ENCODE measurements around the gene METTL8. TPM values are rescaled to one million over a fixed set of nuclear protein-coding genes. Genes with fewer than 3 reads are reported as not detected.

The METTL8 gene
- total and polyA plus RNA-seq, 7 donors, result 3.0 to 15.5 (median 10.8) TPM

DNA sequence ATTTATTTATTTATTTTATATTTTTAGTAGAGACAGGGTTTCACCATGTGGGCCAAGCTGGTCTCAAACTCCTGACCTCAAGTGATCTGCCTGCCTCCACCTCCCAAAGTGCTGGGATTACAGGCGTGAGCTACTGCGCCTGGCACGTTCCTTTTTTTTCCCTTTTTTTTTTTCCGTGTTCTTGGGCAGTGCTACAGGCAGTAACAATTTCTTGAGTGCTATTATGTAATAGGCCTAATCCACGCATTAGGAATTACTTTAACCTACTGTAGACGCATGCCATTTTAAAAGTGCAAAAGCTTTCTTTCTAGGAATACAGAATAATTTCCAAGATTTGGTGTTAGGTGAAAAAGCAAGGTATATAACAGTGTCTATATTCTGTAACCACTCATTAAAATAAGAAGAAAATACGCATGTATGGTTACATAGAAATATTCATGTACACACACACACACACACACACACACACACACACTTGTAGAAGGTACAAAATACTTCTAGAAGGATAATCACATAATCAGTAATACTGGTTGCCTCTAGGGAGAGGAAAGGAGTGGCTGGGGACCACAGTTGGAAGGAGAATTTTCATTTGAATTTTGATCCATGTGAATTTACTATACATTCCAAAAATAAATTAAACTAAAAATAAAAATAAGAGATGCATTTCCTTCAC lies 92.3 kb downstream of the METTL8 start:
- intact Hi-C loops (cut with DNase I), result loop anchor here in 1 of 2 donors (10.0 kb wide), 1 partner anchor 73 kb away; no protein-coding TSS in a partner anchor

DNA sequence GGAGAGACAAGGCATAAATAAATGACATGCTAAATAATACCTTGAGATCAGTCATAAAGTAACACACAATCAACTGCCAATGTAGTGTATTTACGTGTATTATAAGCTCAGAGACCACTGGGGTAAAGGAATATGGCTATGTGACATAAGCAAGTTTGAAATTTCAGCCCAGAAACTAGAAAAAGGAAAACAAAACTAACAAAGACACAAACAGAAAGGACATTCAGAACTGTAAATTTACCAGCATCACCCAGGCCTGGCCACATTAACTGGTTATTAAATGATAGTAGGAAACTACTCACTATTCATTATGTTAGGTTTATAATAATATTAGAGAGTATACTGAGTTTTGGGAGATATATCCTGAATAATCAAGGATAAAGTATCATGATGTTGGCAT lies 98.8 kb downstream of the METTL8 start:
- TF ChIP-seq CTCF (IDR thresholded peaks at IDR 0.05), result no peak
- Histone ChIP-seq H3K4me3 (no peak overlapping the region), H3K9me3 (no peaks in the 10 kb centered on the region), H3K27me3 (ENCODE audit: insufficient read depth in 3 of 3, low read length in 2 of 3) (no peaks in the 10 kb centered on the region), H3K36me3 (ENCODE audit: insufficient read depth in 1 of 2, low read depth in 1 of 2) (no peaks in the 10 kb centered on the region), H3K27ac (no peak overlapping the region), H3K4me1 (no peaks in the 10 kb centered on the region)
- ATAC-seq, result no peak
- intact Hi-C loops (cut with DNase I), result no loop called here
- 95 to 100% (median 97%) methylated on average over 1 of the region's 1 CpG for WGBS, 3 donors
- no peak for DNase-seq

More for the DNA sequence above, 92.3 kb downstream of the METTL8 start:
- no peak for TF ChIP-seq CTCF (IDR thresholded peaks at IDR 0.05)
- Histone ChIP-seq H3K4me3 (no peak overlapping the region), H3K27me3 (ENCODE audit: insufficient read depth in 3 of 3, low read length in 2 of 3) (no peaks in the 10 kb centered on the region), H3K27ac (no peak overlapping the region), H3K4me1 (no peaks in the 10 kb centered on the region), H3K36me3 (ENCODE audit: insufficient read depth in 1 of 2, low read depth in 1 of 2) (no peaks in the 10 kb centered on the region), H3K9me3 (no peaks in the 10 kb centered on the region)
- no peak for DNase-seq
- no peak for ATAC-seq
- WGBS, 3 donors, result 91 to 98% (median 96%) methylated on average over 7 of the region's 7 CpGs

DNA sequence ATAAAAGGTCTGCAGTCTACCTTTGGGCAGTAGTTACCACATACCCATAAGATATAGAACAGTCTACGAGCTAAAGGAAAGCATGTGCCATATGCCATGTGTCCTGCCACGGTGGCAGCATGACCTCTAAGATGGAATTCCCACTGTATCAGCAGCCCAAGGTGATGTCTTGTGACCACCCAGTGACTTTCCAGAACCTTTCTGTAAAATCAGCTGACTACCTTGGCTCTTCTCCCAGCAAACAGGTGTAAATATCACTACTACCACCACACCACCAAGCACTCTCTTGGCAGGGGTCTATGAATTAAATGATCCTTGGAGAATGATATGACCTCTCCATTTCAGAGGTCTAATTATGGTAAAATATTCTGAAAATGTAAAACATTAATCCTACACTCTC lies 99.6 kb downstream of the METTL8 start:
- no peaks in the 10 kb centered on the region for H3K36me3 ChIP-seq (ENCODE audit: insufficient read depth in 1 of 2, low read depth in 1 of 2)
- no peaks in the 10 kb centered on the region for H3K9me3 ChIP-seq
- H3K27me3 ChIP-seq (ENCODE audit: insufficient read depth in 3 of 3, low read length in 2 of 3), result no peaks in the 10 kb centered on the region
- intact Hi-C loops (cut with DNase I), result no loop called here
- ATAC-seq, result peak in 1 of 4 donors; percentile 23
- no peaks in the 10 kb centered on the region for H3K4me1 ChIP-seq
- H3K27ac ChIP-seq, result no peak overlapping the region
- no peak for TF ChIP-seq CTCF (IDR thresholded peaks at IDR 0.05)
- DNase-seq, result no peak
- no peak overlapping the region for H3K4me3 ChIP-seq
- WGBS, 3 donors, result 32 to 43% (median 38%) methylated on average over 2 of the region's 2 CpGs

GRCh38 chr2:171330155-171330956 lies 103.4 kb downstream of the METTL8 start:
- no peak overlapping the region for H3K27ac ChIP-seq
- DNase-seq (no peak), ATAC-seq (no peak)
- no peaks in the 10 kb centered on the region for H3K36me3 ChIP-seq (ENCODE audit: insufficient read depth in 1 of 2, low read depth in 1 of 2)
- no peak overlapping the region for H3K4me3 ChIP-seq
- no peaks in the 10 kb centered on the region for H3K4me1 ChIP-seq
- no peak for TF ChIP-seq CTCF (IDR thresholded peaks at IDR 0.05)
- intact Hi-C loops (cut with DNase I), result no loop called here
- 81 to 87% (median 86%) methylated on average over 5 of the region's 5 CpGs for WGBS, 3 donors
- no peaks in the 10 kb centered on the region for H3K9me3 ChIP-seq
- H3K27me3 ChIP-seq (ENCODE audit: insufficient read depth in 3 of 3, low read length in 2 of 3), result no peaks in the 10 kb centered on the region

All from psoas muscle (tissue), 8 donors.